IMR-90 (cell line): ENCODE results near the gene ERVFRD-1. TPM values are rescaled to one million over a fixed set of nuclear protein-coding genes. Genes with fewer than 3 reads are reported as not detected.

Experiments used
- ATAC-seq: fragments of 200-7000 bp; cut with Tn5 transposase; 2 replicates; pipeline ENCODE4 v1.9.1; 2020; ENCODE audit warnings: low read depth, mild to moderate bottlenecking, moderate library complexity
- BruUV-seq: library from RNA; stranded (reverse); fragments of 400-500 nt; replicated peaks from 2 replicates; lab custom pipeline; 2021; lab: Mats Ljungman, UMichigan
- CTCF ChIA-PET: fragments of 300-600 bp; formaldehyde crosslinking; extraction: SDS; loops from one replicate; lab custom pipeline; 2021; ENCODE audit warnings: antibody characterized with exemption; lab: Yijun Ruan, JAX
- POLR2A ChIA-PET: fragments of 300-600 bp; sonication (Branson Sonifier 250); formaldehyde crosslinking; loops from one replicate; lab custom pipeline; 2022; ENCODE audit warnings: antibody characterized with exemption; ENCODE audit not compliant: unreplicated experiment; lab: Charles Lee
- DNase-seq: peaks from one replicate; pipeline ENCODE4 v3.0.0; 2013
- H2AFZ ChIP-seq: replicated peaks from 2 replicates; pipeline ENCODE3; 2013; ENCODE audit warnings: low read length, mild to moderate bottlenecking; ENCODE audit not compliant: poor library complexity
- H2AK5ac ChIP-seq: 2 replicates; pipeline ENCODE4 v1.6.1; 2013; ENCODE audit warnings: low read depth, low read length, inconsistent platforms
- H2AK9ac ChIP-seq: replicated peaks from 2 replicates; pipeline ENCODE3; 2013; ENCODE audit warnings: mild to moderate bottlenecking, low read depth, low read length, moderate library complexity; ENCODE audit not compliant: poor library complexity
- H2BK120ac ChIP-seq: 2 replicates; pipeline ENCODE4 v1.6.1; 2013; ENCODE audit warnings: low read depth, low read length, inconsistent platforms
- H2BK15ac ChIP-seq: 3 replicates; pipeline ENCODE4 v1.6.1; 2013; ENCODE audit warnings: low read depth, low read length, inconsistent platforms
- H2BK20ac ChIP-seq: 2 replicates; pipeline ENCODE4 v1.6.1; 2013; ENCODE audit warnings: low read depth, mild to moderate bottlenecking, inconsistent platforms, low read length, moderate library complexity
- H2BK5ac ChIP-seq: 2 replicates; pipeline ENCODE4 v1.6.1; 2013; ENCODE audit warnings: mild to moderate bottlenecking, low read depth, low read length, inconsistent platforms; ENCODE audit not compliant: poor library complexity, severe bottlenecking
- H3K14ac ChIP-seq: replicated peaks from 2 replicates; pipeline ENCODE4 v1.6.1; 2013; ENCODE audit warnings: low read depth, low read length, inconsistent platforms
- H3K18ac ChIP-seq: 2 replicates; pipeline ENCODE4 v1.6.1; 2013; ENCODE audit warnings: low read depth, low read length, control low read depth
- H3K23ac ChIP-seq: 2 replicates; pipeline ENCODE4 v1.6.1; 2013; ENCODE audit warnings: low read depth, low read length, inconsistent platforms
- H3K27ac ChIP-seq: 2 replicates; pipeline ENCODE4 v1.5.1; 2013; ENCODE audit warnings: mild to moderate bottlenecking, control low read depth, low read length; ENCODE audit not compliant: insufficient read depth
- H3K27me3 ChIP-seq: 2 replicates; pipeline ENCODE4 v1.6.1; 2013; ENCODE audit warnings: low read length; ENCODE audit not compliant: control insufficient read depth, insufficient read depth
- H3K36me3 ChIP-seq: 2 replicates; pipeline ENCODE4 v1.6.1; 2013; ENCODE audit warnings: low read length, mixed read lengths; ENCODE audit not compliant: control insufficient read depth, insufficient read depth
- H3K4ac ChIP-seq: 2 replicates; pipeline ENCODE4 v1.6.1; 2013; ENCODE audit warnings: low read depth, low read length, inconsistent platforms
- H3K4me1 ChIP-seq: 2 replicates; pipeline ENCODE4 v1.6.1; 2013; ENCODE audit warnings: low read length, mixed read lengths; ENCODE audit not compliant: control insufficient read depth, insufficient read depth
- H3K4me2 ChIP-seq: 2 replicates; pipeline ENCODE4 v1.6.1; 2013; ENCODE audit warnings: low read depth, mild to moderate bottlenecking, control low read depth, low read length, moderate library complexity
- H3K4me3 ChIP-seq: 2 replicates; pipeline ENCODE4 v1.5.1; 2013; ENCODE audit warnings: low read depth, mild to moderate bottlenecking, control low read depth, low read length, moderate library complexity; ENCODE audit not compliant: insufficient read depth
- H3K56ac ChIP-seq: 2 replicates; pipeline ENCODE4 v1.6.1; 2013; ENCODE audit warnings: low read length, inconsistent platforms; ENCODE audit not compliant: insufficient read depth; ENCODE audit errors: extremely low read depth
- H3K79me1 ChIP-seq, 2 experiments: 2 replicates each; pipeline ENCODE4 v1.6.1; 2013; ENCODE audit warnings: low read length in 2 of 2, inconsistent platforms in 1 of 2, low read depth in 1 of 2
- H3K9ac ChIP-seq: 2 replicates; pipeline ENCODE4 v1.6.1; 2013; ENCODE audit warnings: low read depth, low read length, control low read depth
- H3K9me1 ChIP-seq: 2 replicates; pipeline ENCODE4 v1.6.1; 2013; ENCODE audit warnings: low read length, inconsistent platforms; ENCODE audit not compliant: insufficient read depth
- H3K9me3 ChIP-seq: 2 replicates; pipeline ENCODE4 v1.6.1; 2013; ENCODE audit warnings: low read length; ENCODE audit not compliant: control insufficient read depth, insufficient read depth
- H4K20me1 ChIP-seq: 2 replicates; pipeline ENCODE4 v1.6.1; 2013; ENCODE audit warnings: low read length, inconsistent platforms; ENCODE audit not compliant: insufficient read depth
- H4K5ac ChIP-seq: 2 replicates; pipeline ENCODE4 v1.6.1; 2013; ENCODE audit warnings: mild to moderate bottlenecking, low read depth, low read length, control low read depth
- H4K8ac ChIP-seq, 2 experiments: 2 replicates each; pipeline ENCODE4 v1.6.1; 2013; ENCODE audit warnings: low read depth in 2 of 2, low read length in 2 of 2, control low read depth in 1 of 2, inconsistent platforms in 1 of 2
- H4K91ac ChIP-seq: 2 replicates; pipeline ENCODE4 v1.6.1; 2013; ENCODE audit warnings: low read depth, low read length, inconsistent platforms; ENCODE audit not compliant: insufficient read depth
- BHLHE40 ChIP-seq: fragments of 150-350 bp; IDR thresholded peaks from 2 replicates; pipeline ENCODE4 v1.6.1; 2016; ENCODE audit warnings: mild to moderate bottlenecking, low read depth, low read length
- CEBPB ChIP-seq: IDR thresholded peaks from 2 replicates; pipeline ENCODE4 v1.6.1; 2012; ENCODE audit warnings: low read depth, low read length, improper control_type of control experiment
- CHD1 ChIP-seq: IDR thresholded peaks from 2 replicates; pipeline ENCODE4 v1.6.1; 2012; ENCODE audit warnings: low read depth, low read length, improper control_type of control experiment
- FOS ChIP-seq: fragments of 150-350 bp; IDR thresholded peaks from 2 replicates; pipeline ENCODE4 v1.6.1; 2016; ENCODE audit warnings: low read depth, low read length
- MAFK ChIP-seq: IDR thresholded peaks from 2 replicates; pipeline ENCODE4 v1.6.1; 2012; ENCODE audit warnings: low read depth, low read length, improper control_type of control experiment
- MAZ ChIP-seq: IDR thresholded peaks from 2 replicates; pipeline ENCODE4 v1.6.1; 2012; ENCODE audit warnings: low read depth, mild to moderate bottlenecking, low read length, improper control_type of control experiment, moderate library complexity, borderline replicate concordance
- MXI1 ChIP-seq: IDR thresholded peaks from 2 replicates; pipeline ENCODE4 v1.6.1; 2012; ENCODE audit warnings: low read depth, mild to moderate bottlenecking, low read length, moderate library complexity, borderline replicate concordance
- NFE2L2 ChIP-seq: fragments of 150-350 bp; IDR thresholded peaks from 2 replicates; pipeline ENCODE4 v1.6.1; 2016; ENCODE audit warnings: low read depth, mild to moderate bottlenecking, low read length
- POLR2A ChIP-seq: IDR thresholded peaks from 2 replicates; pipeline ENCODE4 v1.6.1; 2012; ENCODE audit warnings: mild to moderate bottlenecking, low read depth, low read length
- RAD21 ChIP-seq: IDR thresholded peaks from 2 replicates; pipeline ENCODE4 v1.6.1; 2012; ENCODE audit warnings: low read length, improper control_type of control experiment
- RCOR1 ChIP-seq: IDR thresholded peaks from 2 replicates; pipeline ENCODE4 v1.6.1; 2012; ENCODE audit warnings: mild to moderate bottlenecking, low read length, improper control_type of control experiment; ENCODE audit not compliant: insufficient replicate concordance
- RFX5 ChIP-seq: IDR thresholded peaks from 2 replicates; pipeline ENCODE4 v1.8.0; 2012; ENCODE audit warnings: low read depth, mild to moderate bottlenecking, low read length, moderate library complexity
- SMC3 ChIP-seq: fragments of 150-350 bp; IDR thresholded peaks from 2 replicates; pipeline ENCODE4 v1.6.1; 2016; ENCODE audit warnings: low read depth, mild to moderate bottlenecking, antibody characterized with exemption, low read length, moderate library complexity
- WGBS, 2 experiments: methylation state at CpG; one replicate each; pipeline versions ENCODE4 v1.1.5 to v1.1.7; 2013; ENCODE audit warnings: missing lambda C conversion rate in 2 of 2; ENCODE audit not compliant: insufficient read length in 1 of 2; ENCODE audit errors: extremely low coverage in 2 of 2; 5-methylcytosine and 5-hydroxymethylcytosine counted together
- dilution Hi-C: fragments of 300-500 bp; cut with HindIII; formaldehyde crosslinking; loops from one replicate; pipeline ENCODE4 v1.14.3; 2018; ENCODE audit warnings: low sequenced_read_pairs; ENCODE audit not compliant: unreplicated experiment
- in situ Hi-C: fragments of 300-500 bp; cut with MboI; formaldehyde crosslinking; loops from 3 replicates; pipeline ENCODE4 v1.14.3; 2019; ENCODE audit warnings: low sequenced_read_pairs, inconsistent platforms, mixed read lengths
- intact Hi-C: fragments of 100-400 bp; cut with micrococcal nuclease; formaldehyde crosslinking; loops from 2 replicates; pipeline ENCODE4 v1.10.0; 2022
- polyA plus RNA-seq, 3 experiments: library from polyadenylated mRNA; depleted of rRNA; stranded (reverse); fragments of >200 nt; gene quantifications; 2 replicates each; pipeline ENCODE4 v1.2.3, GENCODE V29; 2012; ENCODE audit warnings: low replicate concordance in 1 of 3
- total RNA-seq: library from RNA; depleted of rRNA; stranded (reverse); fragments of >200 nt; gene quantifications from 2 replicates; pipeline ENCODE4 v1.2.3, GENCODE V29; 2012
- TF ChIP-seq, protein P1 (sequence below): fragments of 150-350 bp; IDR thresholded peaks from 2 replicates; pipeline ENCODE4 v1.6.1; 2016; ENCODE audit warnings: low read depth, mild to moderate bottlenecking, low read length, moderate library complexity, borderline replicate concordance
- TF ChIP-seq, protein P2 (sequence below): conservative IDR thresholded peaks from 2 replicates; pipeline ENCODE4 v1.5.1; 2012; ENCODE audit warnings: mild to moderate bottlenecking, low read depth, low read length, improper control_type of control experiment
- TF ChIP-seq, protein P3 (sequence below): fragments of 150-350 bp; IDR thresholded peaks from 2 replicates; pipeline ENCODE4 v1.6.1; 2017; ENCODE audit warnings: mild to moderate bottlenecking, antibody characterized with exemption, low read length, low read depth

Gene ERVFRD-1
- total and polyA plus RNA-seq, 2 of the 4 experiments (the other 2 are of a cell fraction), result not detected

DNA sequence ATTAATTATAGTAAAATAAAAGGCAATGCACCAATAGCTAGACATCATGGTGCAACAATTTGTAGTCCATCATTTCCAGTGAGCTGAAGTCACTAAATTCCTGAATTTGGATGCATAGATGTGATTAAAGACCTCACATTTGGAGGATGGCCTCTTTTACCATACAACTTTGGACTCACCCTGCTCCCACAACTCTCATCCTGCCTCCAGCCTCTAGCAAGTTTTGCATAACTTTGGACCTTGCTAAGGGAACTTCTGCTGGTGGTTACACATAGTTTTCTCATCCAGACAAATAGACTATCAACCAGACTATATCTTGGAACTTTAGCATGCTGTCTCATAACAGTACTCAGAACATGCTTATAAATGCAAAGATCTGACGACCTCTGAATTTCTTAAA is 54.7 kb downstream of the ERVFRD-1 start:
- DNase-seq, result no peak
- Histone ChIP-seq H2AK9ac (no peak overlapping the region), H4K20me1 (no peaks in the 10 kb centered on the region), H3K27ac (no peak overlapping the region), H3K4ac (no peak overlapping the region), H3K23ac (no peak overlapping the region), H3K18ac (no peak overlapping the region), H3K27me3 (no peaks in the 10 kb centered on the region), H4K91ac (no peak overlapping the region), H2BK120ac (no peak overlapping the region), H2BK20ac (no peak overlapping the region), H3K9ac (no peak overlapping the region), H3K79me1 (no peaks in the 10 kb centered on the region), H3K4me3 (no peak overlapping the region), H3K14ac (no peak overlapping the region), H2BK5ac (no peak overlapping the region), H3K36me3 (no peaks in the 10 kb centered on the region), H2AFZ (no peak overlapping the region), H3K4me1 (peaks cover 5% of the 10 kb centered on the region), H4K8ac (no peak overlapping the region), H3K9me1 (no peaks in the 10 kb centered on the region), H2BK15ac (no peak overlapping the region), H4K5ac (no peak overlapping the region), H3K56ac (no peak overlapping the region), H3K4me2 (no peak overlapping the region), H2AK5ac (no peak overlapping the region), H3K9me3 (no peaks in the 10 kb centered on the region)
- no peak for ATAC-seq
- TF ChIP-seq POLR2A, result no peak
- TF ChIP-seq RCOR1, result no peak
- TF ChIP-seq MXI1, result no peak
- no peak for TF ChIP-seq MAZ
- TF ChIP-seq, protein P1, sequence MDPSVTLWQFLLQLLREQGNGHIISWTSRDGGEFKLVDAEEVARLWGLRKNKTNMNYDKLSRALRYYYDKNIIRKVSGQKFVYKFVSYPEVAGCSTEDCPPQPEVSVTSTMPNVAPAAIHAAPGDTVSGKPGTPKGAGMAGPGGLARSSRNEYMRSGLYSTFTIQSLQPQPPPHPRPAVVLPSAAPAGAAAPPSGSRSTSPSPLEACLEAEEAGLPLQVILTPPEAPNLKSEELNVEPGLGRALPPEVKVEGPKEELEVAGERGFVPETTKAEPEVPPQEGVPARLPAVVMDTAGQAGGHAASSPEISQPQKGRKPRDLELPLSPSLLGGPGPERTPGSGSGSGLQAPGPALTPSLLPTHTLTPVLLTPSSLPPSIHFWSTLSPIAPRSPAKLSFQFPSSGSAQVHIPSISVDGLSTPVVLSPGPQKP, result no peak
- no peak for TF ChIP-seq BHLHE40
- TF ChIP-seq MAFK, result no peak
- TF ChIP-seq, protein P2, sequence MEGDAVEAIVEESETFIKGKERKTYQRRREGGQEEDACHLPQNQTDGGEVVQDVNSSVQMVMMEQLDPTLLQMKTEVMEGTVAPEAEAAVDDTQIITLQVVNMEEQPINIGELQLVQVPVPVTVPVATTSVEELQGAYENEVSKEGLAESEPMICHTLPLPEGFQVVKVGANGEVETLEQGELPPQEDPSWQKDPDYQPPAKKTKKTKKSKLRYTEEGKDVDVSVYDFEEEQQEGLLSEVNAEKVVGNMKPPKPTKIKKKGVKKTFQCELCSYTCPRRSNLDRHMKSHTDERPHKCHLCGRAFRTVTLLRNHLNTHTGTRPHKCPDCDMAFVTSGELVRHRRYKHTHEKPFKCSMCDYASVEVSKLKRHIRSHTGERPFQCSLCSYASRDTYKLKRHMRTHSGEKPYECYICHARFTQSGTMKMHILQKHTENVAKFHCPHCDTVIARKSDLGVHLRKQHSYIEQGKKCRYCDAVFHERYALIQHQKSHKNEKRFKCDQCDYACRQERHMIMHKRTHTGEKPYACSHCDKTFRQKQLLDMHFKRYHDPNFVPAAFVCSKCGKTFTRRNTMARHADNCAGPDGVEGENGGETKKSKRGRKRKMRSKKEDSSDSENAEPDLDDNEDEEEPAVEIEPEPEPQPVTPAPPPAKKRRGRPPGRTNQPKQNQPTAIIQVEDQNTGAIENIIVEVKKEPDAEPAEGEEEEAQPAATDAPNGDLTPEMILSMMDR, result no peak
- no peak for TF ChIP-seq CEBPB
- no peak for TF ChIP-seq RFX5
- no peak for TF ChIP-seq RAD21
- TF ChIP-seq SMC3, result no peak
- TF ChIP-seq, protein P3, sequence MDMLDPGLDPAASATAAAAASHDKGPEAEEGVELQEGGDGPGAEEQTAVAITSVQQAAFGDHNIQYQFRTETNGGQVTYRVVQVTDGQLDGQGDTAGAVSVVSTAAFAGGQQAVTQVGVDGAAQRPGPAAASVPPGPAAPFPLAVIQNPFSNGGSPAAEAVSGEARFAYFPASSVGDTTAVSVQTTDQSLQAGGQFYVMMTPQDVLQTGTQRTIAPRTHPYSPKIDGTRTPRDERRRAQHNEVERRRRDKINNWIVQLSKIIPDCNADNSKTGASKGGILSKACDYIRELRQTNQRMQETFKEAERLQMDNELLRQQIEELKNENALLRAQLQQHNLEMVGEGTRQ, result no peak
- TF ChIP-seq FOS, result no peak
- no peak for TF ChIP-seq NFE2L2
- TF ChIP-seq CHD1, result no peak
- WGBS, 2 experiments, result no CpG with 5 or more reads among the region's 1 CpG
- intact Hi-C loops, result no loop called here
- dilution Hi-C loops, result no loop called here
- no TSS peak for BruUV-seq
- in situ Hi-C loops, result loop anchor here (25.0 kb wide), 1 partner anchor 570 kb away; no protein-coding TSS in a partner anchor
- CTCF ChIA-PET, result interaction anchor here (0.9 to 1.3 kb wide), 4 partner anchors 12 to 102 kb away, joined by 3 to 4 read pairs (median 3); partner anchors contain the start of gene ELOVL2
- POLR2A ChIA-PET, result no interaction called here
